NCI-H2171 treated with DMSO at 0.1 percent for 48 hours (cell line): Measurements from ENCODE around the gene CACFD1.
A peak's percentile ranks its signal among the peaks of the same experiment; 100 is the strongest.

Source experiments
- DNase-seq: peaks from one replicate; lab custom pipeline; 2025; lab: John Stamatoyannopoulos, UW

The CACFD1 gene

GRCh38 chr9:133440874-133441273, 18.9 kb upstream of the CACFD1 start:
- no peak for DNase-seq

- no peak for DNase-seq
These were observed 18.2 kb upstream of the CACFD1 start for GRCh38 chr9:133441571-133441970.

GRCh38 chr9:133443248-133443647, 16.5 kb upstream of the CACFD1 start:
- no peak for DNase-seq

GRCh38 chr9:133443982-133444381, 15.8 kb upstream of the CACFD1 start:
- DNase-seq = no peak

- no peak for DNase-seq
These were observed 14.3 kb upstream of the CACFD1 start for GRCh38 chr9:133445293-133445969.

- DNase-seq = no peak
These were observed 11.2 kb upstream of the CACFD1 start for GRCh38 chr9:133448487-133448972.

GRCh38 chr9:133449760-133450159, 10.0 kb upstream of the CACFD1 start:
- peak; percentile 68 for DNase-seq

- peak; percentile 53 for DNase-seq
These were observed 7.9 kb upstream of the CACFD1 start for GRCh38 chr9:133451865-133452264.

- DNase-seq = no peak
These were observed 7.2 kb upstream of the CACFD1 start for GRCh38 chr9:133452562-133452961.

- no peak for DNase-seq
These were observed 6.1 kb upstream of the CACFD1 start for GRCh38 chr9:133453651-133454050.

GRCh38 chr9:133454325-133454724, 5.5 kb upstream of the CACFD1 start:
- DNase-seq = no peak

- DNase-seq = no peak
These were observed 4.7 kb upstream of the CACFD1 start for GRCh38 chr9:133454943-133455673.

GRCh38 chr9:133455936-133456335, 3.8 kb upstream of the CACFD1 start:
- DNase-seq = no peak

- DNase-seq = no peak
These were observed 3.4 kb upstream of the CACFD1 start for GRCh38 chr9:133456409-133456808.

GRCh38 chr9:133457233-133457632, 2.5 kb upstream of the CACFD1 start:
- no peak for DNase-seq

GRCh38 chr9:133457748-133458147, 2.0 kb upstream of the CACFD1 start:
- no peak for DNase-seq

- DNase-seq = no peak
These were observed 1.0 kb upstream of the CACFD1 start for GRCh38 chr9:133458643-133459312.

GRCh38 chr9:133460405-133461175, 812 bp downstream of the CACFD1 start:
- peak; percentile 95 for DNase-seq

- no peak for DNase-seq
These were observed 2.2 kb downstream of the CACFD1 start for GRCh38 chr9:133461975-133462374.

GRCh38 chr9:133463234-133463863, 3.6 kb downstream of the CACFD1 start:
- DNase-seq = peak; percentile 83

GRCh38 chr9:133463864-133464615, 4.3 kb downstream of the CACFD1 start:
- DNase-seq = no peak
